GM13977 (cell line): ENCODE results near the gene BSND.

Experiments
- DNase-seq: peaks from one replicate; pipeline ENCODE4 v3.0.0; 2012; ENCODE audit warnings: low spot score
- in situ Hi-C: fragments of 300-500 bp; cut with MboI; formaldehyde crosslinking; loops from one replicate; pipeline ENCODE4 v1.12.0; 2022; ENCODE audit warnings: low sequenced_read_pairs, low pct_unique_long_range_greater_than_20kb, mixed read lengths, inconsistent platforms; ENCODE audit not compliant: unreplicated experiment
- TF ChIP-seq, protein P1 (sequence below): IDR thresholded peaks from 2 replicates; pipeline ENCODE4 v1.5.1; 2012; ENCODE audit warnings: mild to moderate bottlenecking, control low read depth; ENCODE audit not compliant: insufficient read depth; ENCODE audit errors: extremely low read depth, missing control alignments

The BSND gene

DNA sequence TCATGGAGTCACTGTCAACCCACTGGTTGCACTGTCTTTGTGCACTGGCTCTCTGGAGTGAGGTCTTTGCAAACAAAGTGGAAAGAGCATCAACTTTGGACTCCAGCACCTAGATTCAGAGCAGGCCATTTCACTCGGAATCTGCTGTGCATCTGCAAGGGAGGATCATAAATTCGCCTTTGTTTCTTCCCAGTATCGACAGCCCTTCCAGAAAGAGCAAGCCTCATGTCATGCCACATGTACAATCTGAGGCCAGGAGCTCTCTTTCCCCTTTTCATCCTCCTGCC, 39.8 kb downstream of the BSND start:
- DNase-seq: no peak
- in situ Hi-C loops: no loop called here
- TF ChIP-seq, protein P1, sequence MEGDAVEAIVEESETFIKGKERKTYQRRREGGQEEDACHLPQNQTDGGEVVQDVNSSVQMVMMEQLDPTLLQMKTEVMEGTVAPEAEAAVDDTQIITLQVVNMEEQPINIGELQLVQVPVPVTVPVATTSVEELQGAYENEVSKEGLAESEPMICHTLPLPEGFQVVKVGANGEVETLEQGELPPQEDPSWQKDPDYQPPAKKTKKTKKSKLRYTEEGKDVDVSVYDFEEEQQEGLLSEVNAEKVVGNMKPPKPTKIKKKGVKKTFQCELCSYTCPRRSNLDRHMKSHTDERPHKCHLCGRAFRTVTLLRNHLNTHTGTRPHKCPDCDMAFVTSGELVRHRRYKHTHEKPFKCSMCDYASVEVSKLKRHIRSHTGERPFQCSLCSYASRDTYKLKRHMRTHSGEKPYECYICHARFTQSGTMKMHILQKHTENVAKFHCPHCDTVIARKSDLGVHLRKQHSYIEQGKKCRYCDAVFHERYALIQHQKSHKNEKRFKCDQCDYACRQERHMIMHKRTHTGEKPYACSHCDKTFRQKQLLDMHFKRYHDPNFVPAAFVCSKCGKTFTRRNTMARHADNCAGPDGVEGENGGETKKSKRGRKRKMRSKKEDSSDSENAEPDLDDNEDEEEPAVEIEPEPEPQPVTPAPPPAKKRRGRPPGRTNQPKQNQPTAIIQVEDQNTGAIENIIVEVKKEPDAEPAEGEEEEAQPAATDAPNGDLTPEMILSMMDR: no peak

DNA sequence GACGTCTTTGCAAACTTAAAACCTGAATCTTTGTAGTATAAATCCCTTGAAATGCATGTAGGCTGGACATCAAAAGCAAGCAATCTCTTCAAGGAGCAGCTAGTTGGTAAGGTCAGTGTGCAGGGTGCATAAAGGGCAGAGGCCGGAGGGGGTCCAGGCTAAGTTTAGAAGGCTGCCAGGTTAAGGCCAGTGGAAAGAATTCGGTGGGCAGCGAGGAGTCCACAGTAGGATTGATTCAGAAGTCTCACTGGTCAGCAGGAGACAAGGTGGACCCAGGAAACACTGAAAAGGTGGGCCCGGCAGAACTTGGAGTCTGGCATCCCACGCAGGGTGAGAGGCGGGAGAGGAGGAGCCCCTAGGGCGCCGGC, 40.2 kb downstream of the BSND start:
- TF ChIP-seq, protein P1: no peak
- in situ Hi-C loops: no loop called here

DNA sequence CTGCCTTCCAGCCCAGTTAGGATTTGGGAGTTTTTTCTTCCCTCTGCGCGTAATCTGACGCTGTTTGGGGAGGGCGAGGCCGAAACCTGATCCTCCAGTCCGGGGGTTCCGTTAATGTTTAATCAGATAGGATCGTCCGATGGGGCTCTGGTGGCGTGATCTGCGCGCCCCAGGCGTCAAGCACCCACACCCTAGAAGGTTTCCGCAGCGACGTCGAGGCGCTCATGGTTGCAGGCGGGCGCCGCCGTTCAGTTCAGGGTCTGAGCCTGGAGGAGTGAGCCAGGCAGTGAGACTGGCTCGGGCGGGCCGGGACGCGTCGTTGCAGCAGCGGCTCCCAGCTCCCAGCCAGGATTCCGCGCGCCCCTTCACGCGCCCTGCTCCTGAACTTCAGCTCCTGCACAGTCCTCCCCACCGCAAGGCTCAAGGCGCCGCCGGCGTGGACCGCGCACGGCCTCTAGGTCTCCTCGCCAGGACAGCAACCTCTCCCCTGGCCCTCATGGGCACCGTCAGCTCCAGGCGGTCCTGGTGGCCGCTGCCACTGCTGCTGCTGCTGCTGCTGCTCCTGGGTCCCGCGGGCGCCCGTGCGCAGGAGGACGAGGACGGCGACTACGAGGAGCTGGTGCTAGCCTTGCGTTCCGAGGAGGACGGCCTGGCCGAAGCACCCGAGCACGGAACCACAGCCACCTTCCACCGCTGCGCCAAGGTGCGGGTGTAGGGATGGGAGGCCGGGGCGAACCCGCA, 40.8 kb downstream of the BSND start, which contains the start of gene PCSK9:
PCSK9 (plus strand) TSS at position 207 of the 741 bp plus-strand sequence; CDS start at position 497, 290 bp downstream.
- DNase-seq: no peak
- in situ Hi-C loops: no loop called here
- TF ChIP-seq, protein P1: no peak

More for the DNA sequence above, 40.2 kb downstream of the BSND start:
- no peak for DNase-seq

DNA sequence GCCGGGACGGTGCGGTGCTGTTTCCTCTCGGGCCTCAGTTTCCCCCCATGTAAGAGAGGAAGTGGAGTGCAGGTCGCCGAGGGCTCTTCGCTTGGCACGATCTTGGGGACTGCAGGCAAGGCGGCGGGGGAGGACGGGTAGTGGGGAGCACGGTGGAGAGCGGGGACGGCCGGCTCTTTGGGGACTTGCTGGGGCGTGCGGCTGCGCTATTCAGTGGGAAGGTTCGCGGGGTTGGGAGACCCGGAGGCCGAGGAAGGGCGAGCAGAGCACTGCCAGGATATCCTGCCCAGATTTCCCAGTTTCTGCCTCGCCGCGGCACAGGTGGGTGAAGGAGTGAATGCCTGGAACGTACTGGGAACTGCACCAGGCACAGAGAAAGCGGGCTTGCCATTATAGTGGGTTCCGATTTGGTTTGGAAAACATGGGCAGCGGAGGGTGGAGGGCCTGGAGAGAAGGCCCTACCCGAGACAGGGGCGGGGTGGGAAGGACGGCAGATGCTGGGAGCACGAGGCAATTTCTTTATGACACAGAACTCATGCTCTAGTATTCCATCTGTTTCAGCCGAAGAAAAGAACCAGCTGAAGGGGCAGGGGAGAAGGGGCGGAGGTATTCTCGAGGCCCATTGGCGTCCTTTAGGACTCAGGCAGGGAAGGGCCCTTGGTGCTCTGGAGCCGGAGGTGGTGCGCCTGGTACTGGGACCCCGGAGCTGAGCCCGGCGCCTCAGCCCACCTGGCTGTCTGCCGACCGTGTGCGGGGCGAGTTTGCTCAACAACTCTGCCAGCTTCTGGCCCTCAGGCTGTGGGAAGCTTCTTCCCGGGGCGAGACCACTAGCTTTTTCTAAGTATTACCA, 41.6 kb downstream of the BSND start:
- TF ChIP-seq, protein P1: no peak
- in situ Hi-C loops: no loop called here
- no peak for DNase-seq

DNA sequence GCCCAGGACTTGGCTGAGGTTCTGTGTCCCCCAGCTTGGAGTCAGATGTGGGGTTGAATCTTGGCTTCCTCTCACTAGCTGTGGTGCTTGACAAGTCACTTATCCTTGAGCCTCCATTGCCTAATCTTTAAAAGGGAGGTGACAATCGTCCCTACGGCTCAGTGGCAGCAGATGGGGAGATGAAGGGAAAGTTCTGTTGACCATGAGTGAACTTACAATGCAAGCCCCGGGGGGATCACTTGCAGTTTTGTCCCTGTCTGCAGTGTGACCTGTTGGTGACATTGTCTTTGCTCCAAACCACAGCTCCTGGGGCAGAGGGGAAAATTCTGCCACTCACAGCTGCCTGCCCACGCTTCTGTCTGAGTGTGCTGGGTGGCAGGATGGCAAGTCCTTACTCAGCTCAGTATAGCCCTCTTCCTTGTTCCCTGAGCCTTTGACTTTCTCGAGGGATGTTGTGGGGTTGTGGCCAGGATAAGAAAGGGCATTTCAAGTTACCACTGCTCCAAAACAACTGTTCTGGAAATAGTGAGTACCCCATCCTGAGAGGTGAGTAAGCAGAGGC, 42.3 kb downstream of the BSND start:
- in situ Hi-C loops: no loop called here
- TF ChIP-seq, protein P1: no peak
- no peak for DNase-seq

DNA sequence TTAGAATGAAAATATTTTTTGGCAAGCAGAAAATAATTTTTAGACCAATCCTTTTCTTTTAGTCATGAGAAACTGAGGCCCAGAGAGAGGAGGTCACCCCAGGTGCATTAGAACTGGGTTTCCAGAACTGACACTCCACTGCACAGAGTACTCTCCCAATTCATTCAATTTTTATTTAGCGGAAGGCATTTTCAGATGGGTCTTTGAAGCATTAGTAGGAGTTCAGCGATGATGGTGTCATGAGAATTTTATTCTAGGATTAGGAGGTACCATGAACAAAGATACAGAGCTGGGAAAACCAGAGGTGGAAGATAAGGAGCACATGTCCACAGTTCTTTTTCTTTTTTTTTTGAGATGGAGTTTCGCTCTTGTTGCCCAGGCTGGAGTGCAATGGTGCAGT, 42.9 kb downstream of the BSND start:
- in situ Hi-C loops: no loop called here
- no peak for DNase-seq
- TF ChIP-seq, protein P1: no peak
